Measurements from ENCODE around the gene COL6A2.

Gene COL6A2

DNA sequence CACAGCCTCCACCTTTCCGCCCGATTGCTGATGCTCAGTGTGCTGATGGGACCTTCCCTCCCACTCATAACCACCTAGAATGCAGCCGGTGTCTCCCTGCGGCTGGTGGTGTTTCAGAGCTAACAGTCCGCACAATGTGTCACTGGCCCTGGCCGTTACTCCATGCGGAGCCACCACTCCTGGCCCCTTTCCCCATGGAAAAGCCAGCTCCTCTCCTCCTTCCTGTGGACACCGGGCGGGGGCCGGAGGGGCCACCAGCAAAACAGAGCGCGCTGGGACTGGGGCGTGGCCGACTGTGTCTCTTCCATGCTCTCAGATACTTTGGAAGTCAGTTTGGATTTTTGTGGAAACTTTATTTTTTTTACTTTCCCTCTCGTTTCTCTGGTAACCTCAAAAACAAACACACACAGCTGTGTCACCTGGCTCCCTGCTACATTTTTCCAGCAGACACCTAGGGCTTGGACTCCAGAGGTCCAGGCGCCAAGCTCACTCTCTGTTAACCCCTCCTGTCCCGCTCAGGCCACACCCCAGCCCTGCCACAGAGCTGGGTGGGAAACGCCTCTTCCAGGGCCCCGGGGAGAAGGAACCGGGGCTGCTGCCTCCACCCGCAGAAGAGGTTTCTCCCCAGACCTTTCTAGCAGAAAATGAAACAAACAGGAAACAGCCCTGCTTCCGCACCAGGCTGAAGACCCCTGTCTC is 32.5 kb upstream of the COL6A2 start:
- no peak overlapping the region for H3K4me3 ChIP-seq (ENCODE audit: low read depth, low read length)
- TF ChIP-seq, protein P1, sequence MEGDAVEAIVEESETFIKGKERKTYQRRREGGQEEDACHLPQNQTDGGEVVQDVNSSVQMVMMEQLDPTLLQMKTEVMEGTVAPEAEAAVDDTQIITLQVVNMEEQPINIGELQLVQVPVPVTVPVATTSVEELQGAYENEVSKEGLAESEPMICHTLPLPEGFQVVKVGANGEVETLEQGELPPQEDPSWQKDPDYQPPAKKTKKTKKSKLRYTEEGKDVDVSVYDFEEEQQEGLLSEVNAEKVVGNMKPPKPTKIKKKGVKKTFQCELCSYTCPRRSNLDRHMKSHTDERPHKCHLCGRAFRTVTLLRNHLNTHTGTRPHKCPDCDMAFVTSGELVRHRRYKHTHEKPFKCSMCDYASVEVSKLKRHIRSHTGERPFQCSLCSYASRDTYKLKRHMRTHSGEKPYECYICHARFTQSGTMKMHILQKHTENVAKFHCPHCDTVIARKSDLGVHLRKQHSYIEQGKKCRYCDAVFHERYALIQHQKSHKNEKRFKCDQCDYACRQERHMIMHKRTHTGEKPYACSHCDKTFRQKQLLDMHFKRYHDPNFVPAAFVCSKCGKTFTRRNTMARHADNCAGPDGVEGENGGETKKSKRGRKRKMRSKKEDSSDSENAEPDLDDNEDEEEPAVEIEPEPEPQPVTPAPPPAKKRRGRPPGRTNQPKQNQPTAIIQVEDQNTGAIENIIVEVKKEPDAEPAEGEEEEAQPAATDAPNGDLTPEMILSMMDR (IDR thresholded peaks at IDR 0.05; ENCODE audit: insufficient read depth, low read depth, low read length, missing control alignments): no peak
- DNase-seq (ENCODE audit: low read depth): no peak

DNA sequence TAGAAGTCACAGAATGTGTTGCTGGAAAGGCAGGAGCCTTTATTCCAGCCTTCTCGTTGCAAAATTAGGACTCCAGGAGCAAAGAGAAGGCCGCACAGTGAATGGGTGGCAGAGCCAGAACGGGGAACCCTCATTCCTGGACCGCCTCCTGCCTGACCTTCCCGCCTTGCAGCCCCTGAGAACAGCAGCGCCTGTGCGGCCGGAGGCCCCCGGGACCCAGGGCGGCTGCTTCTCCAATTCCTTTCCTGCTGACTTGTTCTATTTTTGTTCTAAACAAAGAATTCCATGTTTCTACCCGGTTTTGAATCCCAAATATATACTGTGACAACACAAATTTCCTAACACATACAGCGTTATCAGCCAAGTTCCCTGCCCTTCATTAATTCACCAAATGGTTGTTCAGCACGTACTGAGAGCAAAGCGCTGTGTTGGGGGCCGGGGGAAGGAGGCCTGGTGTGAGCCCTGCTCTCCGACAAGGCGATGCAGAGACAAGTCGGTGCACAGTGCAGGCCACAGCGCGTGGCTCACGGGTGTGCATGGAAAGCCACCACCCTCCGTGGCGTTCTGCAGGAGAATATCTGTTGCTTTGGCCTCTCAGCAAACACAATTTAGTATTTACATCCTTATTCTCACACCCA is 31.9 kb upstream of the COL6A2 start:
- DNase-seq (ENCODE audit: low read depth): no peak
- no peak overlapping the region for H3K4me3 ChIP-seq (ENCODE audit: low read depth, low read length)
- TF ChIP-seq, protein P1 (IDR thresholded peaks at IDR 0.05; ENCODE audit: insufficient read depth, low read depth, low read length, missing control alignments): no peak

DNA sequence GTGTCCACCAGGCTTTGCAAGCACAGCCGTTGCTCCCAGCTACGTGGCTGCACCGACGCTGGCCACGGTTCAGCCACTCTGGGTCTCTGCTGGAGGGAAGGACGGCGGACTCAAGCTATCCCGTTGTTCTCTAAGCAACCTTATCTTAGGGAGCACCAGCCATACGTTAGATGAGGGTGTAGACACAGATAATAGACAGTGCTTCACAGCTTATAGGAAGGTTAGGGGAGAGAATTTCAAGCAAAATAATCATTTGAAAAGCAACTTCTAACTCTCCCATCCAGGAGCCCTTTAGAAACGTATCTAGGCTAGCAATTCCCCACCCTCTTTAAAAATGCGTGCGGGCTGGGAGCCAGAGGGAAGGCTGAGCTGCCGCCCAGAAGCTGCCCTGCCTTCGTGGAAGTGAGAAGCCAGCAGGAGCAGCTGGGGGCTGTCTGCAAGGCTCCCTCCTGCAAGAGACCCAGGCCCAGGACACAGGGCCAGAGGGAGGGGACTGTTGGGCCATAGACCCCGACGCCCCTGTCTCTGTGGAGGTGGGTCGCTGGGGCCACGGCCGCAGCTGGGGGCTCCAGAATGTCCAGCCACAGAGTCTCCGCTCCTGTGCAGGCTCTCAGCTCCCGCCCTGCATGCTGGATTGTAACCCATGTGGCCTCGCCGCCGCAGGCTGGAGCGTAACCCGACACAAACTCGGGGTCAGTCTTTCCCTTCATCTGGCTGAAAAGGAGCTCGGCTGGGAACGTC is 31.2 kb upstream of the COL6A2 start:
- H3K4me3 ChIP-seq (ENCODE audit: low read depth, low read length): no peak overlapping the region
- DNase-seq (ENCODE audit: low read depth): no peak
- TF ChIP-seq, protein P1 (IDR thresholded peaks at IDR 0.05; ENCODE audit: insufficient read depth, low read depth, low read length, missing control alignments): no peak

DNA sequence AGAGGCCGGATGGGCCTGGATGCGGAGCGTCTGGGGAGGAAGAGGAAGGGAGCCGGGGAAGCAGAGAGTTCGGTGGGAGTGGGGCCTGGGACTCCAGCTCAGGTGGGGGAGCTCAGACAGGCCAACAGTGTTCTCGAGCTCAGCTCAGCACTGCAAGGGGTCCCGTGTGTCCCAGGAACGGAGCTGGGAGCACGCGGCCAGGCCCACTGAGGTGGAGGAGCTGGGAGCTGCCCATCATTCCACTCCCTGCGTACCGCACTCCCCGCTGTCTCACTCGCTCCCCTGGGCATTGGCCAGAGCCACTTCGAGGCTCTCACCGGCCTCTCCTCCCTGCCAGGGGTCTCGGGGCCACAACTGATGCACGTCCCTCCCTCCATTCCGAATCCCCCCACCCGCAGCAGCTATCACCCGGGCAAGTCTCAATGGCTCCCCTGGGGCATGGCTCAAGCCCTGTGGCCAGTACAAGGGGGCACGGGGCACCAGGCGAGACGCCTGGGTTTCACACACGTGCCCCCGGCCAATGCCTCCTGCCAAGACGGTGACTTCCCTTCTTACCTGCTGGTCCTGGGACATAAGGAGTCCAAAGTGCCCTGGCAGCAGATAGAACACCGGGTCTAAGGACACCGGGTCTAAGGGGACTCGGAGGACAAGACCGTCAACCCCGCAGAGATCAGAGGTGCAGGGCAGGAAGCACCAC is 30.3 kb upstream of the COL6A2 start:
- TF ChIP-seq, protein P1 (IDR thresholded peaks at IDR 0.05; ENCODE audit: insufficient read depth, low read depth, low read length, missing control alignments): no peak
- no peak overlapping the region for H3K4me3 ChIP-seq (ENCODE audit: low read depth, low read length)
- DNase-seq (ENCODE audit: low read depth): no peak

DNA sequence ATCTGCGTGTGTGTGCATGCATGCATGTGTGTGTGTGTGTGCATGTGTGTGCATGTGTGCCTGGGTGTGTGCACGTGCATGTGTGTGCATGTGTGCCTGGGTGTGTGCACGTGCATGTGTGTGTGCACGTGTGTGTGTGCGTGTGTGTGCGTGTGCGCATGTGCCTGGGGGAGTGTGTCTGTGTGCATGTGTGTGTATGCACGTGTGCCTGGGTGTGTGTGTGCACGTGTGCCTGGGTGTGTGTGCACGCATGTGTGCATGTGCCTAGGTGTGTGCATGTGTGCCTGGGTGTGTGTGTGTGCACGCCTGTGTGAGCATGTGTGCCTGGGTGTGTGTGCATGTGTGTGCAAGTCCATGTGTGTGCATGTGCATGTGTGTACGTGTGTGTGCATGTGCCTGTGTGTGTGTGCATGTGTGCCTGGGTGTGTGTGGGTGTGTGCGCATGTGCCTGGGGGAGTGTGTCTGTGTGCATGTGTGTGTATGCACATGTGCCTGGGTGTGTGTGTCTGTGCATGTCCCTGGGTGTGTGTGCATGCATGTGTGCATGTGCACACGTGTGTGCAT is 29.3 kb upstream of the COL6A2 start:
- H3K4me3 ChIP-seq (ENCODE audit: low read depth, low read length): no peak overlapping the region
- no peak for DNase-seq (ENCODE audit: low read depth)
- TF ChIP-seq, protein P1 (IDR thresholded peaks at IDR 0.05; ENCODE audit: insufficient read depth, low read depth, low read length, missing control alignments): no peak

DNA sequence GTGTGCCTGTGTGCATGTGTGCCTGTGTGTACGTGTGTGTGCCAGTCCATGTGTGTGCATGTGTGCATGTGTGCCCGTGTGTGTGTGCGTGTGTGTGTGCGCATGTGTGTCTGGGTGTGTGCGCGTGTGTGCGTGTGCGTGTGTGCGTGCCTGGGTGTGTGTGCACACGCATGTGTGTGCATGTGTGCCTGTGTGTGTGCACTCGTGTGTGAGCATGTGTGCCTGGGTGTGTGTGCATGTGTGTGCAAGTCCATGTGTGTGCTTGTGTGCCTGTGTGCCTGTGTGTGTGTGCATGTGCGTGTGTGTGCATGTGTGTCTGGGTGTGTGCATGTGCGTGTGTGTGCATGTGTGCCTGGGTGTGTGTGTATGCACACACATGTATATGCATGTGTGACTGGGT is 28.7 kb upstream of the COL6A2 start:
- DNase-seq (ENCODE audit: low read depth): no peak
- TF ChIP-seq, protein P1 (IDR thresholded peaks at IDR 0.05; ENCODE audit: insufficient read depth, low read depth, low read length, missing control alignments): no peak
- no peak overlapping the region for H3K4me3 ChIP-seq (ENCODE audit: low read depth, low read length)

Data from GM12865 (cell line).